Fibroblast of pulmonary artery (primary cell): ENCODE measurements around the gene FHIT.

Experiments used
- DNase-seq: peaks from one replicate; pipeline ENCODE4 v3.0.0-alpha.2; 2010; ENCODE audit warnings: low read depth
- H3K4me3 ChIP-seq: replicated peaks from 2 replicates; pipeline ENCODE4 v1.5.1; 2011; ENCODE audit warnings: low read depth, mild to moderate bottlenecking, control low read depth, low read length, moderate library complexity
- CTCF ChIP-seq: IDR thresholded peaks from 2 replicates; pipeline ENCODE4 v1.5.1; 2011; ENCODE audit warnings: mild to moderate bottlenecking, control low read depth, low read length, inconsistent platforms; ENCODE audit errors: missing control alignments

Gene FHIT

DNA sequence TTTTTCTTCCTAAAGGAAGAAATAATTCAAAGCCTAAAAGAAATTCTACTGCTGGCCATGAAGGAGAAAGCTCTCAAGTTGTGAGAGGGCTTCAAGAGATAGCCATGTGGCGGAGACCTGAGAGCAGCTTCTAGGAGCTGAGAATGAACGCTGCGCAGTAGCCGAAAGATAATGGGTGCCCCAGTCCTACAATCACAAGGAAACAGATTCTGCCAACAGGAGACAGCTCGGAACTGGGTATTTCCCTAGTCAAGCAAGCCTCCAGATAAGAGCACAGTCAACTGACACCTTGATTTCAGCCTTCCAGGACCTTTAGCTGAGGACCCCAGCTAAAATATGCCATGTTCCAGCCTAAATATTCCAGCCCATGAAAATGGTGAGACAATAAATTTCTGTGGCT lies 824.1 kb downstream of the FHIT start:
- no peak for TF ChIP-seq CTCF
- DNase-seq: no peak
- H3K4me3 ChIP-seq: no peak overlapping the region

GRCh38 chr3:60424942-60425341 lies 826.3 kb downstream of the FHIT start:
- no peak for DNase-seq
- no peak for TF ChIP-seq CTCF
- no peak overlapping the region for H3K4me3 ChIP-seq

DNA sequence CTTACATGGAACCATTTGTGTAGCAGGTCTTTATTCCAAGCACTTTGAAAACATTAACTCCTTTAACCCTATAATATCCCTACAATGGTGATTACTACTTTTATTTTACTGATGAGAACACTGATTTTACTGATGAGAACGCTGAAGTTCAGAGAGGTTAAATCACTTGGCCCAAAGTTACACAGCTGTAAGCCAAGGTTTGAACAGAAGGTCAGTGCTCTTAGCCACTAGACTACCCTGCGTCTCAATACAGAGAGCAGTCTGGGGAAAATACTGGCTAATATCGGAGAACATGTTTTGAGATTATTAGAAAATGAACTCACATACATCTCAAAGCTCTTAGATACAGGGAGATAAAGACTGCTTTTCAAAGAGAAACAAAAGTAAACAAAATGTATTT lies 827.2 kb downstream of the FHIT start:
- H3K4me3 ChIP-seq: no peak overlapping the region
- TF ChIP-seq CTCF: no peak
- DNase-seq: no peak

- H3K4me3 ChIP-seq: no peak overlapping the region
- TF ChIP-seq CTCF: no peak
- DNase-seq: no peak
Measured at GRCh38 chr3:60423556-60423955, 827.7 kb downstream of the FHIT start.

DNA sequence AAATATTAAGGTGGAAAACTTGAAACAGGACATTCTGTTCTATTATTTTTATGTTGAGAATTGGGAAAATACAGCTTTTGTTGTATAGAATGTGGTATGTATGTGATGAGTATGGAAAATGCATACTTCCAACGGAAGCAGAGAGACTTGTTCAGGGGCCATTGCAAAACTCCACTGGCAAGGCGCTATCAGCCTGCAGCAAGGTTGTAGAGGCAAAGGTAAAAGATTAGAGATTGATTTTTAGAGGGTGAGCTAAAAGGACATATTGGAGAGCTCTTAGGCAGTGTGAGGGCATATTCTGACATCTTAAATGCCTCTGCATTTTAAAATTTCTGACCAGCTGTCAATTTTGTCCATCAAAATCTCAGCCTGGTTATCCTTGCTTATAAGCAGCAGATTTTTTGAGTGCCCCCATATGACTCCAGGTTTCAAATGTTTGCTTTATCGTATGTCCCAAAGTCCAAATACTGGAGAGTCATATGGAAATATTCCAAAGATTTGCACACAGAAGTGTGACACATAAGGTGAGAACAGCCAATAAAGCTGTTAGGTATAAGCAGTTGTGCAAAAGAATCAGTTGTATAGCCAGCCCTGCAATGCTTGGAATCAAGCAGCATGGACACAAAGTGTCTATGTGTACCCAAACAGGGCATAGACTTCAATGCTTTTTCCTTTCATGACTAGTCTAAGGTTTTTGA lies 829.4 kb downstream of the FHIT start:
- H3K4me3 ChIP-seq: no peak overlapping the region
- no peak for DNase-seq
- no peak for TF ChIP-seq CTCF

- no peak for DNase-seq
- no peak for TF ChIP-seq CTCF
- no peak overlapping the region for H3K4me3 ChIP-seq
Measured at GRCh38 chr3:60417576-60417975, 833.7 kb downstream of the FHIT start.

- no peak for DNase-seq
- no peak for TF ChIP-seq CTCF
- H3K4me3 ChIP-seq: no peak overlapping the region
Measured at GRCh38 chr3:60414011-60414410, 837.2 kb downstream of the FHIT start.
